MM.1S (cell line): ENCODE results near the gene RBP5.

Experiments used
- EZH2phosphoT487 ChIP-seq: fragments of 300-600 bp; sonication (generic); IDR thresholded peaks from 2 replicates; pipeline ENCODE4 v1.6.1; 2018; ENCODE audit warnings: antibody characterized with exemption, low read length
- TF ChIP-seq, protein P1 (sequence below): fragments of 300-600 bp; sonication (generic); IDR thresholded peaks from 2 replicates; pipeline ENCODE4 v1.5.1; 2016; ENCODE audit warnings: antibody characterized with exemption, low read length, mixed read lengths

DNA sequence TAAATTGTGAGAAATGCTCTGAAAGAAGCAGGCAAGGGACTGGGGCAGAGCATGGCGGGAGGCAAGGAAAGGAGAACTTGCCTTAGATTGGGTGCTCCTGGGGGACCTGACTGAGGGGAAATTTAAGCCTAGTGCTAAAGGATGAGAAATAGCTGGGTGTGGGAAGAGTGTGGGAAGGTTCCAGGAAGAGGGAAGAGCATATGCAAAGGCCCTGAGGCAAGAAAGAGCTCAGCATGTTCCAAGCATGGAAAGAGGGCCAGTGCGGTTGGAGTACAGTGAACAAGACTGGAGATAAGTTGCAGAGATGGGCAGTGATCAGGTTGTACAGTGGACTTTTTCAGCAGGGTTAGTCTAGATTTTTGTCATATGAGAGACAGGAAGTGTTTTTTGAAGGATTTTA, 10.5 kb upstream of the RBP5 start:
- TF ChIP-seq, protein P1, sequence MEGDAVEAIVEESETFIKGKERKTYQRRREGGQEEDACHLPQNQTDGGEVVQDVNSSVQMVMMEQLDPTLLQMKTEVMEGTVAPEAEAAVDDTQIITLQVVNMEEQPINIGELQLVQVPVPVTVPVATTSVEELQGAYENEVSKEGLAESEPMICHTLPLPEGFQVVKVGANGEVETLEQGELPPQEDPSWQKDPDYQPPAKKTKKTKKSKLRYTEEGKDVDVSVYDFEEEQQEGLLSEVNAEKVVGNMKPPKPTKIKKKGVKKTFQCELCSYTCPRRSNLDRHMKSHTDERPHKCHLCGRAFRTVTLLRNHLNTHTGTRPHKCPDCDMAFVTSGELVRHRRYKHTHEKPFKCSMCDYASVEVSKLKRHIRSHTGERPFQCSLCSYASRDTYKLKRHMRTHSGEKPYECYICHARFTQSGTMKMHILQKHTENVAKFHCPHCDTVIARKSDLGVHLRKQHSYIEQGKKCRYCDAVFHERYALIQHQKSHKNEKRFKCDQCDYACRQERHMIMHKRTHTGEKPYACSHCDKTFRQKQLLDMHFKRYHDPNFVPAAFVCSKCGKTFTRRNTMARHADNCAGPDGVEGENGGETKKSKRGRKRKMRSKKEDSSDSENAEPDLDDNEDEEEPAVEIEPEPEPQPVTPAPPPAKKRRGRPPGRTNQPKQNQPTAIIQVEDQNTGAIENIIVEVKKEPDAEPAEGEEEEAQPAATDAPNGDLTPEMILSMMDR = no peak
- no peak for TF ChIP-seq EZH2phosphoT487
